NCI-H2171 treated with DMSO at 0.1 percent for 48 hours (cell line): Measurements from ENCODE around the gene CLEC4C.
"Not testable (repeated sequence)": the region's sequence is repeated elsewhere in the genome, so short reads cannot be mapped to it uniquely, and the experiment has no call there.

Source experiments
- DNase-seq: peaks from one replicate; lab custom pipeline; 2025; lab: John Stamatoyannopoulos, UW

CLEC4C gene, protein sequence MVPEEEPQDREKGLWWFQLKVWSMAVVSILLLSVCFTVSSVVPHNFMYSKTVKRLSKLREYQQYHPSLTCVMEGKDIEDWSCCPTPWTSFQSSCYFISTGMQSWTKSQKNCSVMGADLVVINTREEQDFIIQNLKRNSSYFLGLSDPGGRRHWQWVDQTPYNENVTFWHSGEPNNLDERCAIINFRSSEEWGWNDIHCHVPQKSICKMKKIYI

DNA sequence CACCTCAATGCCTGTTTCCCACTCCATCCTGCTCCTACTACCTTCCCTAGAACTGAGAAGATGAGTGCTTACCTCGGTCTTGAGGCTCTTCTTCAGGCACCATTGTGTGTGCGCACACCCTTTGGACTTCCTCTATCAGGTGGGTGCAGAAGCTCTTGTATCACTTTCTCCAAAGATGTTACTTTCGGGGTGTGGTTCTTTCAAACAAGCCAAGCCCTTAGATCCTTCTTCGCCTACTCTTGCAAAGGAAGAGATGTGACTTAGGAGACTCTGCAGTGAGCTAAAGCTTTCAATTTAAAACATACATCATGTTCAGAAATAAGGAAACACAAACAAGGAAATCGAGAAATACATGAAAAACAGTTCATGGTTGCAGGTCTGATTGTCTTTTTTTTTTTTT lies at the start of gene CLEC4C:
CLEC4C (minus strand) TSS at position 130 of the 400 bp plus-strand sequence; CDS start at position 103, 27 bp downstream.
- no peak for DNase-seq

DNA sequence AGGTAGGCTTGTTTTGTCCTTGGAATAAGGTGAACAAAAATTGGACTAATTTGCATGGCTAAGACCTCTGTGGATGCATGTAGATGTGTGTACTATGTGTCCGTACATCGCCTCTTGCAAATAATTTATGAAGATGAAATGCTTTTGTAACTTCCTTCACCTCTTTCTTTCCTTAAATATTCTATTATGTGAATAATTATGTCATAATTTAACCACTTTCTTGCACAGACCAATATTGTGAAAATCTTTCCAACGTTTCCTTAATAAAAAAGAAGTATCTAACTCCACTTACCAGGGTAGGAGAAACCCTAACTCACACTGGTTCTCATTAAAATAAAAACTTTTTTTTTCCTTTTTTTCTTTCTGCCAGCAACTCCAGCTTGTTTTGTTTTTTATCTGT lies 46.0 kb upstream of the CLEC4C start:
- DNase-seq: no peak

DNA sequence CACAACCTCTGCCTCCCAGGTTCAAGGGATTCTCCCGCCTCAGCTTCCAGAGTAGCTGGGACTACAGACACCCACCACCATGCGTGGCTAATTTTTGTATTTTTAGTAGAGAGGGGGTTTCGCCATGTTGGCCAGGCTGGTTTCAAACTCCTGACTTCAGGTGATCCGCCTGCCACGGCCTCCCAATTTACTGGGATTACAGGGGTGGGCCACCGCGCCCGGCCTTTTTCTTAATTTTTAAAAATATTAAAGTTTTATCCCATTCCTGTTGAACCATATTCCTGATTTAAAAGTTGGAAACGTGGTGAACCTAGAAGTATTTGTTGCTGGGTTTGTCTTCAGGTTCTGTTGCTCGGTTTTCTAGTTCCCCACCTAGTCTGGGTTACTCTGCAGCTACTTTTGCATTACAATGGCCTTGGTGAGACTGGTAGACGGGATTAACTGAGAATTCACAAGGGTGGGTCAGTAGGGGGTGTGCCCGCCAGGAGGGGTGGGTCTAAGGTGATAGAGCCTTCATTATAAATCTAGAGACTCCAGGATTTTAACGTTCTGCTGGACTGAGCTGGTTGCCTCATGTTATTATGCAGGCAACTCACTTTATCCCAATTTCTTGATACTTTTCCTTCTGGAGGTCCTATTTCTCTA lies 41.8 kb upstream of the CLEC4C start, which contains the start of gene NANOG:
NANOG (plus strand) TSS at position 519 of the 645 bp plus-strand sequence. CDS start 213 bp downstream, outside the sequence.
- not testable (repeated sequence) for DNase-seq

DNA sequence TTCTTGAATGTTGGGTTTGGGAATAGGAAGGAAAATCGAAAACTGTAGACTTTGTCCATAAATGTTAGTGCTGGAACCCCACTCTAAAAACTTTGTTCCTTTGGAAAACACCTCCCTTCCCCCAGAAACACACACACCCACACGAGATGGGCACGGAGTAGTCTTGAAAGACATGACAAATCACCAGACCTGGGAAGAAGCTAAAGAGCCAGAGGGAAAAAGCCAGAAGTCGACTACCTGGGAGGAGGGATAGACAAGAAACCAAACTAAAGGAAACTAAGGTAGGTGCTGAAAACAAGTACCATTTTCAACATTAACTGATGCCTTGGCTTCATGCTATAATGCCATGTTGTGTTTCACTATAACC lies 41.1 kb upstream of the CLEC4C start:
- no peak for DNase-seq

DNA sequence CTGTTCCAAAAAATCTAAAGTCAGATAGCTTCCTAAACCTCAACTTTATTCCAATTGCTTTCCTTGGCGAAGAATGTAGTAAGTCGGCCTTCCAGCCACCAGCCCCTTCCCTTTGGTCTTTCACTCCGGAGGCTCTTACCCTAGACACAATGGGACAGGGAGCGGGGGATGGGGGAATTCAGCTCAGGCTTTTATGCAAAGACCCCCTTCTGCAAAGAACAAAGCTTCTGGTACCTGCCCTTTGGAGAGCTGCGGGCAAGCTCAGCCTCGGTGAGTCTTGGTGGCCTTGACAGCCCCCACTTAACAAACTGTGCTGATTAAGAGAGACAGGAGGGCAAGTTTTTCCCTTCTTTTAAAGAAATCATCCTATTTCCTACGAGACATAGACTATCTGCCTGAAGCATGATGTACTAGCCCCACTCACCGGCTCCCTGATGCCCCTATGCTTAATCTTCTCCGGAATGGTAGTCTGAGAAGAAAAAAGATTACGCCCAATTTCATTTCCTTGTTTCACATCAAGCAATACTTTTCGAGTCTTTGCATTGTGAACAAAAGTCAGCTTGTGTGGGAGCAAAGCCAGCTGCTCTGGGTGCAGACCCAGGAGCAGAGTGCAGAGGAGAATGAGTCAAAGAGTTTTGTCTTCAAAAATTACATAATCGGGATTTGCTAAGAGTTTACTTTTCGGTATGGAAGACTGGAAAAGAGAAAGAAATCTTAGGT lies 40.6 kb upstream of the CLEC4C start:
- DNase-seq: no peak

DNA sequence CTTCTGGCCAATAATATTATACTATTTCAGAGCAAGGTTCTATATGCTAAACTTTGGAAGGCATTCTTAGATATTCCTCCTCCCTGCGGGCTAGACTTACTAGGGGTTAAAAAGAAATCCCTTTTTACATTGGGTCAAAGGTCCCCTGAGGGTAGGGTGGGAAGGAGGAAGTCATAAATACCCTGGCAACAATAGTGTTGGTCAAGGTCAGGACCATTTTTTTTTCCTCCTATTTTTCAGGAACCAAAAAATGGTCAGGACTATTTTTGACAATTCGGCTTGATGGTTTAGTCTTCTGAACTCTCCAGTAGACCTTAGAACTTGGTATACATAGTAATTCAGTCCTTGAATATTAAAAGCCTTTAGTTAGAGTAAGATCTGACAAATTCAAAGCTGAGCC lies 37.5 kb upstream of the CLEC4C start:
- no peak for DNase-seq

DNA sequence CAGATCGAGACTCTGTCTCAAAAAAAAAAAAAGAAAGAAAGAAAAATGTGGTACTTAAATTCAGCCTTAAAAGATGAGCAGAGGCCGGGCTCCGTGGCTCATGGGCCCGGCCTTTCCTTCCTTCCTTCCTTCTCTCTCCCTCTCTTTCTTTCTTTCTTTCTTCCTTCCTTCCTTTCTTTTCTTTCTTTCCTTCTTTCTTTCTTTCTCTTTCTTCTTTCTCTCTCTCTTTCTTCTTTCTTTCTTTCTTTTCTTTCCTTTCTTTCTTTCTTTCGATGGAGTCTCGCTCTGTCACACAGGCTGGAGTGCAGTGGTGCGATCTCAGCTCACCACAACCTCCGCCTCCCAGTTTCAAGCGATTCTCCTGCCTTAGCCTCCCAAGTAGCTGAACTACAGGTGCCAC lies 36.3 kb upstream of the CLEC4C start:
- not testable (repeated sequence) for DNase-seq

DNA sequence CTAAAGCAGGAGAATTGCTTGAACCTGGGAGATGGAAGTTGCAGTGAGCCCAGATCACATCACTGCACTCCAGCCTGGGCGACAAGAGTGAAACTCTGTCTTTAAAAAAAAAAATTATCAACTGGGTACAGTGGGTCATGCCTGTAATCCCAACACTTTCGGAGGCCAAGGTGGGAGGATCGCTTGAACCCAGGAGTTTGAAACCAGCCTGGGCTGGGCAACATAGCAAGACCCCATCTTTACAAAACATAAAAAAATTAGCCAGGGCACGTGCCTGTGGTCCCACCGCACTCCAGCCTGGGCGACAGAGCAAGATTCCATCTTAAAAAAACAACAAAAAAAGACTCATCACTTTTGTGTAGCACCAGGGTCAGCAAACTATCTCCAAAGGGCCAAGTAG lies 34.9 kb upstream of the CLEC4C start:
- no peak for DNase-seq

DNA sequence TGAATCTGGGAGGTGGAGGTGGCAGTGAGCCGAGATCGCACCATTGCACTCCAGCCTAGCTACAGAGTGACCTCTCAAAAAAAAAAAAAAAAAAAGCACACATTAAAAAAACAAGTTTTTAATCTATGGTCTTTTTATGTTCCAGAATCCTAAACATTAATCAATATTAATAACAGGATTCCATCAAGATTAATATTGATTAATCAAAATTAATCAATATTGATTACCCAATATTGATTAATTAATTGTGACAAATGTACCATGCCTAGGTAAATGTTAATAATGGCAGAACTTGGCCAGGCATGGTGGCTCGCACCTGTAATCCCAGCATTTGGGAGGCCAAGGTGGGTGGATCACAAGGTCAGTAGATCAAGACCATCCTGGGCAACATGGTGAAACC lies 34.1 kb upstream of the CLEC4C start:
- no peak for DNase-seq

DNA sequence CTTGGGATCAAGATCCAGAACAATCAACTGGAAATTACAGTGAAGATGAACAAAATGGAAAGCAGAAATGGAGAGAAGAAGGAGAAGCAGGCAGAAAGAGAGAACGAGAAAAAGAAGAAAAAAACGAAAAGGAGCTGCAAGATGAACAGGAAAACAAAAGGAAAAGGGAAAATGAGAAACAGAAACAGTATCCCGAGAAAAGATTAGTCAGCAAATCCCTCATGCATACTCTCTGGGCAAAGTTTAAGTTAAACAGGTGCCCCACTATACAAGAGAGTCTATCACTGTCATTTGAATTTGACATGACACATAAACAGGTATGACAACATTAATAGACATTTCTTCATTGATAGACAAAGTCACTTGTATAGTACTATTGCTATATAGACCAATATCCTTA lies 22.8 kb upstream of the CLEC4C start:
- DNase-seq: no peak

DNA sequence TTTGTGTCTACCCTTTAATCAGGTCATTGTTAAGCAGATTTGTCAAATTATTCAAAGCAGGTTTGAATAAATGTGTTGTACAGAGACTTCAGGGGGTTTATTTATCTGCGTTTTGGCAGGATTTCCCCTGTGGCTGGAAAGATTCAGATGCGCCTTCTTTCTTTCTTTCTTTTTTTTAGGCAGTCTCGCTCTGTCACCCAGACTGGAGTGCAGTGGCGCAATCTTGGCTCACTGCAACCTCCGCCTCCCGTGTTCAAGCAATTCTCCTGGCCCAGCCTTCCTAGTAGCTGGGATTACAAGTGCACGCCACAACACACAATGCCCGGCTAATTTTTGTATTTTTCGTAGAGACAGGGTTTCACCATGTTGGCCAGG lies 11.6 kb upstream of the CLEC4C start:
- no peak for DNase-seq

DNA sequence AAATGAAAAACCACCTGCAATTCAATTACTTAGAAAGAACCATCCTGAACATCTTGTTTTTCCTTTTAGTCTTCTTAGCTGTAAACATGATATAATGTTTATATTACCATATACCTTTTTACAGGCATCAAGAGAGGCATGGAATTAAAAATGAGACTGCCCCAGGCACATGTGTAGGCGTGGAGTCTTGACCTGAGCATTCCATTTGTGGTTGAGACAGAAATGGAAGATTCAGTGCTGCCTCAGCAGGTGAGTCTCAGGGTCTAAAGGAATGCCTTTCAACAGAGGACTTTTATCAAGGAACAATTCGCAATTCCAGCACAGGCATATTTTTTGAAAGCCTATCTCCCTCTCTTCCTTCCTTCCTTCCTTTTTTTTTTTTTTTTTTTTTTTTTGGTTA lies 9.8 kb upstream of the CLEC4C start:
- DNase-seq: no peak

DNA sequence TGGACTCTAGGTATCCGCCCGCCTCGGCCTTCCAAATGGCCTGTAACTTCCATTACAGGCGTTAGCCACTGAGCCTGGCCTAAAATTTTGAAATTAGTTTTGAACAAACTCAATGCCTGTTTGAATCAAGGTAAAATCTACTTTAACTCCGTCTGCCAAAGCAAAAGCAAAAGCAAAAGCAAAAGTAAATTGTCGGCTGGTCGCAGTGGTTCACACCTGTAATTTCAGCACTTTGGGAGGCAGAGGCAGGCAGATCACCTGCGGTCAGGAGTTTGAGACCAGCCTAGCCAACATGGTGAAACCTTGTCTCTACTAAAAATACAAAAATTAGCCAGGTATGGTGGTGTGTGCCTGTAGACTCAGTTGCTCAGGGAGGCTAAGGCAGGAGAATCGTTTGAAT lies 8.5 kb upstream of the CLEC4C start:
- DNase-seq: not testable (repeated sequence)

DNA sequence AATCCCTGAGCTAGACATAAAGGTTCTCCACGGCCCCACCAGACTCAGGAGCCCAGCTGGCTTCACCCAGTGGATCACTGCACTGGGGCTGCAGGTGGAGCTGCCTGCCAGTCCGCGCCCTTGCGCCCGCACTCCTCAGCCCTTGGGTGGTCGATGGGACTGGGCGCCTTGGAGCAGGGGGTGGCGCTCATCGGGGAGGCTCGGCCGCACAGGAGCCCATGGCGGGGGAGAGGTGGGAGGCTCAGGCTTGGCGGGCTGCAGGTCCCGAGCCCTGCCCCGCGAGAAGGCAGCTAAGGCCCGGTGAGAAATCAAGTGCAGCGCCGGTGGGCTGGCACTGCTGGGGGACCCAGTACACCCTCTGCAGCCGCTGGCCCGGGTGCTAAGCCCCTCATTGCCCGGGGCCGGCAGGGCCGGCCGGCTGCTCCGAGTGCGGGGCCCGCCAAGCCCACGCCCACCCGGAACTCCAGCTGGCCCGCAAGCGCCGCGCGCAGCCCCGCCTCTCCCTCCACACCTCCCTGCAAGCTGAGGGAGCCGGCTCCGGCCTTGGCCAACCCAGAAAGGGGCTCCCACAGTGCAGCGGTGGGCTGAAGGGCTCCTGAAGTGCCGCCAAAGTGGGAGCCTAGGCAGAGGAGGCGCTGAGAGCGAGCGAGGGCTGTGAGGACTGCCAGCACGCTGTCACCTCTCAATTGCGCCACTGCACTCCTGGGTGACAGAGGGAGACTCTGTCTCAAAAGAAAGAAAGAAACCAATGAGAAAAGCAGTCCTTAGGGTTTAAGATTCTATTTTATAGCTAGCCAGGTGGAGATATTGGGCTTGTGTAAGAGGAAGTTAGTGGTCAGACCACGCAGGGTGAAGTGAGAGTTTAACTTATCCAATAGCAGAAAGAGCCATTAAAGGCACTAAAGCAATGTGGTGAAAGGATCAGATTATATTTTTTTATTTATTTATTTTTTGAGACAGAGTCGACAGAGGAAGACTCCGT lies 5.1 kb upstream of the CLEC4C start:
- not testable (repeated sequence) for DNase-seq

DNA sequence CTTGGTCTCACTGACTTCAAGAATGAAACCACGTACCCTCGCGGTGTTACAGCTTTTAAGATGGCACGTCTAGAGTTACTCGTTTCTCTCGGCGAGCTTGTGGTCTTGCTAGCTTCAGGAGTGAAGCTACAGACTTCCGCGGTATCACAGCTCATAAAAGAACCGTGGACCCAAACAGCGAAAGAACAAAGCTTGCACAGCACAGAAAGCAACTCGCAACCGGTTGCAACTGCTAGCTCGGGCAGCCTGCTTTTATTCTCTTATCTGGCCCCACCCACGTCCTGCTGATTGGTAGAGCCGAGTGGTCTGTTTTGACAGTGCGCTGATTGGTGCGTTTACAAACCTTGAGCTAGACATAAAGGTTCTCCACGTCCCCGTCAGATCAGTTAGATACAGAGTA lies 4.2 kb upstream of the CLEC4C start:
- DNase-seq: no peak

DNA sequence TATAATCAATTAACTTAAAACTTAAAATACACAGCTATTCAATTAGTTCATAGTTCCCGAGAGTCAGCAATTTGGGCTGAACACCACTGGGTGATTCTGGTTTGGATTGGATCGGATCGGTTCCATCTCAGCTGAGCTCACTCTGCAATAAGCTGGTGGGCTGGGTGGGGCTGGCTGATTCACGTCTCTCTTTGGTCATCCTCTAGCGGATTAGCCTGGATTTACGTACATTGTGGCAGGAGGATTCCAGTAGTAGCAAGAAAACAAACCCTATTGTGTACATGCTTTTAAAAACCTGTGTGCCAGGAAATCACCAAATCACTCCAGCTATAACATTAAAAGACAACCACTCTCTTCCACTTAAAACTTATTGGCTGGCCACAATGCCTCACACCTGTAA lies 3.2 kb upstream of the CLEC4C start:
- no peak for DNase-seq

DNA sequence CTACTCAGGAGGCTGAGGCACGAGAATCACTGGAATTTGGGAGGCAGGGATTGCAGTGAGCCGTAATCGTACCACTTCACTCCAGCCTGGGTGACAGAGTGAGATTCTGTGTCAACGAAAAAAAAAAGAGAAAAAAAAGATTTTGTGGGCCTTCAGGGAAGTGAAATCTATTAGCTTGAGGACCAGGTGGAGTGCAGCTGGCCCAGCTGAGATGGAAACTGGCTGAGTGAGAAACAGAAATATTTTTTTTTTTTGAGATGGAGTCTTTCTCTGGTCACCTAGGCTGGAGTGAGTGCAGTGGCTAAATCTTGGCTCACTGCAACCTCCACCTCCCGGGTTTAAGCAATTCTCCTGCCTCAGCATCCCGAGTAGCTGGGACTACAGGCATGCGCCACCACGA lies 2.3 kb upstream of the CLEC4C start:
- DNase-seq: no peak

DNA sequence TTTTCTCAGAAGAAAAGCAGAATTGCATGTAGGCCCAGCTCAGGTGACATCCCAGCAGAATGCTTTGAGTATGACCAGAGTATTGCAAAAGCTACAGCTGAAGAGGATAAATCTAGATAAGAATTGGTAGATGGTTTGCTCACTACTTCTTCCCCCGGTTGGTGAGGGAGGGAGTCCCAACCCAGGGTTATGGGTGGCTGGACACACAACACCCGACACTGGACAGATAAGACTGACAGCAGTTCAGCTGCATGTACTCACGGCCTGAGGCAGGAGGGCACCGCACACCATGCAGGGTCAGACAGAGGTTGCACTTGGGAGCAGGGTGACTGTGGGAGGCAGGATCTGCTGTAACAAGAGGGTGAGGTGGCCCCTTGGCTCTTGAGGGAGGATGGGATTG lies 1.7 kb upstream of the CLEC4C start:
- DNase-seq: no peak

DNA sequence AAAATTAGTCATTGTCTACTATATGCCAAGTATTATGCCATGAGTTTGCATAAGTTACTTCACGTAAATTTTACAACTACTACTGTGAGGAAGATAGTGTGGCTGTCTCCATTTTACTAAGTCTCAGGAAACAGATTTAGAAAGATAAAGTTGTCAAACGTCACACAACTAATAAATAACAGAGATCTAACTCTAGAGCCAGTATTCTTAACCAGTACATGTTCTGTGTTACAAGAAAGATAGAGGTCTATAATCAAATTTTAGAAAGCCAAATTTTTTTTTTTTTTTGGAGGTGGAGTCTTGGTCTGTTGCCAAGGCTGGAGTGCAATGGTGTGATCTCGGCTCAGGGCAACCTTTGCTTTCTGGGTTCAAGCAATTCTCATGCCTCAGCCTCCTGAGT lies 14.2 kb downstream of the CLEC4C start:
- no peak for DNase-seq

DNA sequence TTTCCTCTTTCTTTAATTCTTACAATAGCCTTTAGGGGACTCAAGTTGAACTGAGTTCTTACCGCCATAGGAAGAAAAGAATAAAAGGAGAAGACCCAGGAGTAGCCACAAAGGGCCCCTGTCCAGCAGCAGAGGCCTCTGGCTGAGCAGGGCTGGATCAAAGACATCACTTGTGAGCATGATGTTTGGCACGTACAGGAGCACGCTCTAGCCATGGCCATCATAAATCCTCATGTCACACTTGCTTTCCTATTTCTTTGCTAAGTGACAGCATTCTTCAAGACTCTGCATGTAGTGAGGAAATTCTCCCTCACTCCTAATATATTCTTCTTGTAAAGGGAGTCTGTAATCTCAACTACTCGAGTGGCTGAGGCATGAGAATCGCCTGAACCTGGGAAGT lies 15.7 kb downstream of the CLEC4C start:
- DNase-seq: no peak

DNA sequence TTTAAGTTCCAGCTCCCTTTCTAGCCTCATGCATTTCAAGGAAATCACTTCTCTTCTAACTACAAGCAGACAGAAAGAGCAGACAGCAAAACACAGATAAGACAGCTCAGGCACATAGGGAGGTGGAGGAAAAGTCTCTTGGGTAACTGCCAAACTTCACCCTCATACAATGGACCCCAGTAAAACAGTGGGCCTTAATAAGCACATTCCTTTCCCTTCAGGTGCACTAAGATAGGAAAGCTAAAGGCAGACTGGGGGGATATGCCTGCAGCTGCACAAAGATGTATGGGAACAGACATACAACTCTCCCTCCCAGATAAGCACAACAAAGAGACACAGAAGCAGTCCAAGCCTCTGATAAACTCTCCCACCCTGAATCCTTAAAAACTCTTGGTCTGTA lies 16.2 kb downstream of the CLEC4C start:
- DNase-seq: not testable (repeated sequence)

DNA sequence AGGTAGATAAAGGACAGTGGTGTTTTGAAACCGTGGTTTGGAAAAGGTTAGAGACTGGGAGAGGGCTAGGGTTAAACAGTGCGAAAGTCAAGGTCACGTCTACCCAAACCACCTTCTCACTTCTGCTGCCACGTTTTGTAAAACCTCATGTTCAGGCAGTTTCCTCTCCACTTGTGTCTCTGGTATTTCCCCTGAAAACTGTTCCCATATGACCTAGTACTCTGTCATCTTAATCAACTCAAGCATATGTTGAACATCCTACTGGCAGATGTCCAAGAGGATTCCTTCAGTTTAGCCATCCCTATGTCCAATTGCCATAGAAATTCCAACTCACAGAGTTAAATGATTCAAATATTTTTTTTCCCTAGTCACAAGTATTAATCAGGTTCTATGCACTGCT lies 17.4 kb downstream of the CLEC4C start:
- DNase-seq: no peak
